Stomach (tissue), 9 donors: ENCODE data around the gene RASSF10. TPM values are rescaled to one million over a fixed set of nuclear protein-coding genes. Genes with fewer than 3 reads are reported as not detected.

Source experiments
- DNase-seq, 2 donors: peaks; one replicate each; pipeline versions ENCODE4 v3.0.0 to v3.0.0-alpha.2; 2013 to 2019
- H3K27ac ChIP-seq, 5 donors: fragments of 200-600 bp in 4 of 5; sonication (generic) in 4 of 5; one replicate each; pipeline ENCODE4 v1.5.1; 2013 to 2019; ENCODE audit warnings: mild to moderate bottlenecking in 1 of 5, moderate library complexity in 1 of 5
- H3K27me3 ChIP-seq, 3 donors: fragments of 200-600 bp; sonication (generic); one replicate each; pipeline ENCODE4 v1.5.1; 2017 to 2019; ENCODE audit warnings: mixed run types in 1 of 3
- H3K36me3 ChIP-seq, 4 donors: fragments of 200-600 bp; sonication (generic); 1 replicate in 3 of 4; 2 replicates in 1 of 4; pipeline ENCODE4 v1.5.1; 2016 to 2019
- H3K4me1 ChIP-seq, 4 donors: fragments of 200-600 bp; sonication (generic); one replicate each; pipeline ENCODE4 v1.5.1; 2016 to 2019
- H3K4me3 ChIP-seq, 4 donors: fragments of 200-600 bp; sonication (generic) in 3 of 4; one replicate each; pipeline ENCODE4 v1.5.1; 2016 to 2019; ENCODE audit warnings: mild to moderate bottlenecking in 1 of 4
- H3K9me3 ChIP-seq, 4 donors: fragments of 200-600 bp; sonication (generic); one replicate each; pipeline ENCODE4 v1.5.1; 2016 to 2019
- EP300 ChIP-seq: sonication (generic); formaldehyde crosslinking; IDR thresholded peaks from one replicate; pipeline ENCODE4 v1.6.1; 2017; ENCODE audit warnings: antibody characterized with exemption
- POLR2A ChIP-seq, 4 donors: fragments of 450-650 bp; IDR thresholded peaks; one replicate each; pipeline ENCODE4 v1.6.1; 2016; ENCODE audit warnings: antibody characterized with exemption in 4 of 4, control low read depth in 2 of 4, mild to moderate bottlenecking in 1 of 4, moderate library complexity in 1 of 4
- POLR2AphosphoS5 ChIP-seq, 3 donors: sonication (generic); formaldehyde crosslinking; IDR thresholded peaks; one replicate each; pipeline ENCODE4 v1.6.1; 2016; ENCODE audit warnings: antibody characterized with exemption in 3 of 3
- WGBS, 5 donors: extraction: QIAGEN DNeasy Blood & Tissue Kit in 3 of 5; methylation state at CpG; one replicate each; pipeline versions ENCODE4 v1.1.5 to v1.1.7; 2013 to 2018; 5-methylcytosine and 5-hydroxymethylcytosine counted together
- intact Hi-C: fragments of 100-400 bp; cut with DNase I; formaldehyde crosslinking; loops from one replicate; pipeline ENCODE4 v1.15.1; 2023; ENCODE audit warnings: low total_unique reads
- polyA plus RNA-seq, 3 donors: library from polyadenylated mRNA; stranded (reverse); fragments of 200-250 nt; gene quantifications; one replicate each; pipeline ENCODE4 v1.2.3, GENCODE V29; 2013
- total RNA-seq, 5 donors: library from RNA; depleted of rRNA; stranded (reverse); fragments of >200 nt; gene quantifications; one replicate each; pipeline versions ENCODE4 v1.1.0 to v1.2.3, GENCODE V29; 2014 to 2016
- TF ChIP-seq, protein P1 (sequence below), 7 experiments: fragments of 450-650 bp in 4 of 7; fragments of 200-600 bp in 3 of 7; sonication (generic) in 3 of 7; IDR thresholded peaks; one replicate each; pipeline ENCODE4 v1.5.1; 2016 to 2019; ENCODE audit warnings: antibody characterized with exemption in 7 of 7, control low read depth in 2 of 7, mild to moderate bottlenecking in 1 of 7
- donor health status: healthy with polysubstance abuse.
- donor health status: Bipolar disorder and iron deficiency.
- donor health status: healthy.

The RASSF10 gene
- total and polyA plus RNA-seq, 8 donors, result 0.58 to 7.0 (median 2.5) TPM

DNA sequence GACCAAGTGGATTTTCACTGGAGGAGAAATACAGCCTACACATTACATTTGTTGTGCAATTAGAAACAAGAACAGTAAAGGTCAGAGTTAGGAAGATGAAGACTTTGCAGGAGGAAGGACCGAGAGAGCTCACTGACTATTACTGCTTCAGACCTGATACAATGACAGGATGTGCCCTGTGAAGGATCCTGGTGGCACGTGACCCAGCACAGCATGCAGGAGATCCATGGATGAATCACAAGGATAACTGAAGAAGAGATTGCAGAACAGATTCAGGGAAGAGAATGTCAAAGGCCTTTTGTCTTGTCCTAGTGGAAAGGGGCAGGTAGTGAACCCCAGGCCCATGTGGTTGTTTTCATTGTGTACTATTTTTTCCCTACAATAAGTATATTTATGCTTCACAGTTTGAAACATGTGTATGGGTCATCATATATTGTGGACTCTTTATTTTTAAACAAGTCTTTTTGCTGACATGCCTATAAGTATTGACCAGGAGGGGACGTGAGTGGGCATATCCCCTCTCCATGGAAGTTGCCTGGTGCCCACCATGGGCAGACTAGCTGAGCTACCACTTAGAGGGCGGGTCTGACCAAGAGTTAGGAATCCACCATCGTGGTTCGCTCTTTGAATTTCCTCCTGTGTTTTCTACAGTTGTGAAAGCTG, 44.3 kb downstream of the RASSF10 start:
- peaks cover 0 to 2% (median 0%) of the 10 kb centered on the region in 4 donors for H3K9me3 ChIP-seq
- no peak for TF ChIP-seq EP300
- no peak for TF ChIP-seq POLR2AphosphoS5 (IDR thresholded peaks at IDR 0.05)
- TF ChIP-seq, protein P1, sequence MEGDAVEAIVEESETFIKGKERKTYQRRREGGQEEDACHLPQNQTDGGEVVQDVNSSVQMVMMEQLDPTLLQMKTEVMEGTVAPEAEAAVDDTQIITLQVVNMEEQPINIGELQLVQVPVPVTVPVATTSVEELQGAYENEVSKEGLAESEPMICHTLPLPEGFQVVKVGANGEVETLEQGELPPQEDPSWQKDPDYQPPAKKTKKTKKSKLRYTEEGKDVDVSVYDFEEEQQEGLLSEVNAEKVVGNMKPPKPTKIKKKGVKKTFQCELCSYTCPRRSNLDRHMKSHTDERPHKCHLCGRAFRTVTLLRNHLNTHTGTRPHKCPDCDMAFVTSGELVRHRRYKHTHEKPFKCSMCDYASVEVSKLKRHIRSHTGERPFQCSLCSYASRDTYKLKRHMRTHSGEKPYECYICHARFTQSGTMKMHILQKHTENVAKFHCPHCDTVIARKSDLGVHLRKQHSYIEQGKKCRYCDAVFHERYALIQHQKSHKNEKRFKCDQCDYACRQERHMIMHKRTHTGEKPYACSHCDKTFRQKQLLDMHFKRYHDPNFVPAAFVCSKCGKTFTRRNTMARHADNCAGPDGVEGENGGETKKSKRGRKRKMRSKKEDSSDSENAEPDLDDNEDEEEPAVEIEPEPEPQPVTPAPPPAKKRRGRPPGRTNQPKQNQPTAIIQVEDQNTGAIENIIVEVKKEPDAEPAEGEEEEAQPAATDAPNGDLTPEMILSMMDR (IDR thresholded peaks at IDR 0.05), result no peak
- TF ChIP-seq POLR2A (IDR thresholded peaks at IDR 0.05), result no peak
- no peaks in the 10 kb centered on the region for H3K27me3 ChIP-seq
- 69 to 83% (median 79%) methylated on average over 6 of the region's 6 CpGs for WGBS, 5 donors
- intact Hi-C loops, result no loop called here
- H3K27ac ChIP-seq, result no peak overlapping the region
- no peak overlapping the region for H3K4me3 ChIP-seq
- peaks cover 5 to 26% (median 23%) of the 10 kb centered on the region in 4 donors for H3K4me1 ChIP-seq
- H3K36me3 ChIP-seq, result no peaks in the 10 kb centered on the region
- no peak for DNase-seq

DNA sequence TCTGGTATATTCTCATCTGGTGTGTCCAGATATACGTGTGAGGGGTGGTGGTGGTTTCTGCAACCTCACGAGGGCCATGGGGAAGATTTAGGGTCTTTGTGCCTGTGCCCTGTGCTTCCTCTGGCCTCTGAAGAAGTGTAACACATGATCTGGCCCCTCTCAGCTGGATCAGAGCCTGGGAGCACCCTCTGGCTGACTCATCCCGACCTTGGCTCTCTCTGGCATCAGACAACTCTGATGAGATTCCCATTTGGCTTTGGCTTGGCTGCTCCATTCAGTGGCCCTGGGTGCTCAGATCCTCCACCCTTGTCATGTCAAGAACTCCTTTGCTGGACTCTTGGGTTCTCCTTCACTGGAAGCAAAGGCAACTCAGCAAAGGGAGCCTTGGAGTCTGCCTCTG, 45.2 kb downstream of the RASSF10 start:
- Histone ChIP-seq H3K27me3 (no peaks in the 10 kb centered on the region), H3K27ac (no peak overlapping the region), H3K9me3 (peaks cover 0 to 2% (median 0%) of the 10 kb centered on the region in 4 donors), H3K36me3 (no peaks in the 10 kb centered on the region), H3K4me1 (peaks cover 5 to 26% (median 23%) of the 10 kb centered on the region in 4 donors), H3K4me3 (no peak overlapping the region)
- DNase-seq, result no peak
- intact Hi-C loops, result no loop called here
- 75 to 93% (median 80%) methylated on average over 3 of the region's 3 CpGs for WGBS, 5 donors
- TF ChIP-seq EP300, result no peak
- TF ChIP-seq POLR2AphosphoS5 (IDR thresholded peaks at IDR 0.05), result no peak
- TF ChIP-seq POLR2A (IDR thresholded peaks at IDR 0.05), result no peak
- TF ChIP-seq, protein P1 (IDR thresholded peaks at IDR 0.05), result no peak

GRCh38 chr11:13055200-13055599, 46.1 kb downstream of the RASSF10 start:
- intact Hi-C loops, result no loop called here
- TF ChIP-seq POLR2A (IDR thresholded peaks at IDR 0.05) (no peak), EP300 (no peak), POLR2AphosphoS5 (IDR thresholded peaks at IDR 0.05) (no peak)
- TF ChIP-seq, protein P1 (IDR thresholded peaks at IDR 0.05), result no peak

GRCh38 chr11:13061294-13061990, 52.3 kb downstream of the RASSF10 start:
- Histone ChIP-seq H3K4me3 (no peak overlapping the region), H3K27me3 (no peaks in the 10 kb centered on the region), H3K4me1 (no peaks in the 10 kb centered on the region), H3K36me3 (no peaks in the 10 kb centered on the region), H3K9me3 (no peaks in the 10 kb centered on the region), H3K27ac (no peak overlapping the region)
- 82 to 88% (median 86%) methylated on average over 3 of the region's 3 CpGs for WGBS, 5 donors
- no peak for TF ChIP-seq POLR2AphosphoS5 (IDR thresholded peaks at IDR 0.05)
- no peak for TF ChIP-seq EP300
- TF ChIP-seq POLR2A (IDR thresholded peaks at IDR 0.05), result no peak
- TF ChIP-seq, protein P1 (IDR thresholded peaks at IDR 0.05), result no peak
- intact Hi-C loops, result no loop called here
- no peak for DNase-seq

More at GRCh38 chr11:13055200-13055599, 46.1 kb downstream of the RASSF10 start:
- DNase-seq, result no peak
- H3K4me3 ChIP-seq, result no peak overlapping the region
- no peaks in the 10 kb centered on the region for H3K9me3 ChIP-seq
- peaks cover 5 to 26% (median 23%) of the 10 kb centered on the region in 4 donors for H3K4me1 ChIP-seq
- 60 to 77% (median 66%) methylated on average over 2 of the region's 2 CpGs for WGBS, 5 donors
- H3K27ac ChIP-seq, result no peak overlapping the region
- H3K27me3 ChIP-seq, result no peaks in the 10 kb centered on the region
- H3K36me3 ChIP-seq, result no peaks in the 10 kb centered on the region
